Stimulated activated memory B cell treated with anti-CD40 and anti-IgM and Interleukin-4, amounts not matched to agents 10 μg/mL and 1 μg/mL and 100 μg/mL, for 72 hours (primary cell): ENCODE measurements around the gene PXN.
A peak's percentile ranks its signal among the peaks of the same experiment; 100 is the strongest.

ENCODE experiments used
- ATAC-seq: fragments of 150-1000 bp; cut with Tn5 transposase; 2 replicates; pipeline ENCODE4 v1.10.0; 2021
- H3K27ac Mint-ChIP-seq: one replicate; pipeline ENCODE4 v1.8.0; 2022; ENCODE audit warnings: mild to moderate bottlenecking, mixed read lengths
- H3K27me3 Mint-ChIP-seq: one replicate; pipeline ENCODE4 v1.8.0; 2022; ENCODE audit warnings: mixed read lengths
- H3K36me3 Mint-ChIP-seq: one replicate; pipeline ENCODE4 v1.8.0; 2022; ENCODE audit warnings: mixed read lengths
- H3K4me1 Mint-ChIP-seq: one replicate; pipeline ENCODE4 v1.8.0; 2022; ENCODE audit warnings: mixed read lengths
- H3K4me3 Mint-ChIP-seq: one replicate; pipeline ENCODE4 v1.8.0; 2022; ENCODE audit warnings: mild to moderate bottlenecking, moderate library complexity, mixed read lengths
- H3K9me3 Mint-ChIP-seq: one replicate; pipeline ENCODE4 v1.8.0; 2022; ENCODE audit warnings: mixed read lengths

The PXN gene

GRCh38 chr12:120225852-120226640, 39.5 kb downstream of the PXN start:
- Mint-ChIP-seq H3K27me3 (peaks cover 22% of the 10 kb centered on the region), H3K27ac (peak overlapping the region; percentile 54), H3K4me3 (peak overlapping the region; percentile 70), H3K4me1 (peaks cover 34% of the 10 kb centered on the region), H3K36me3 (no peaks in the 10 kb centered on the region), H3K9me3 (no peaks in the 10 kb centered on the region)
- no peak for ATAC-seq

- H3K36me3 Mint-ChIP-seq: no peaks in the 10 kb centered on the region
- peaks cover 28% of the 10 kb centered on the region for H3K27me3 Mint-ChIP-seq
- H3K4me1 Mint-ChIP-seq: peaks cover 34% of the 10 kb centered on the region
- H3K9me3 Mint-ChIP-seq: no peaks in the 10 kb centered on the region
- ATAC-seq: no peak
- peak overlapping the region; percentile 53 for H3K4me3 Mint-ChIP-seq
- H3K27ac Mint-ChIP-seq: peak overlapping the region; percentile 54
Measured at GRCh38 chr12:120225200-120225558, 40.4 kb downstream of the PXN start.

GRCh38 chr12:120224304-120225199, 41.0 kb downstream of the PXN start:
- no peaks in the 10 kb centered on the region for H3K36me3 Mint-ChIP-seq
- H3K9me3 Mint-ChIP-seq: no peaks in the 10 kb centered on the region
- ATAC-seq: no peak
- H3K27ac Mint-ChIP-seq: no peak overlapping the region
- peak overlapping the region; percentile 53 for H3K4me3 Mint-ChIP-seq
- peaks cover 34% of the 10 kb centered on the region for H3K27me3 Mint-ChIP-seq
- H3K4me1 Mint-ChIP-seq: peaks cover 34% of the 10 kb centered on the region

GRCh38 chr12:120223458-120224303, 41.8 kb downstream of the PXN start:
- no peak overlapping the region for H3K27ac Mint-ChIP-seq
- H3K4me1 Mint-ChIP-seq: peaks cover 30% of the 10 kb centered on the region
- no peaks in the 10 kb centered on the region for H3K36me3 Mint-ChIP-seq

DNA sequence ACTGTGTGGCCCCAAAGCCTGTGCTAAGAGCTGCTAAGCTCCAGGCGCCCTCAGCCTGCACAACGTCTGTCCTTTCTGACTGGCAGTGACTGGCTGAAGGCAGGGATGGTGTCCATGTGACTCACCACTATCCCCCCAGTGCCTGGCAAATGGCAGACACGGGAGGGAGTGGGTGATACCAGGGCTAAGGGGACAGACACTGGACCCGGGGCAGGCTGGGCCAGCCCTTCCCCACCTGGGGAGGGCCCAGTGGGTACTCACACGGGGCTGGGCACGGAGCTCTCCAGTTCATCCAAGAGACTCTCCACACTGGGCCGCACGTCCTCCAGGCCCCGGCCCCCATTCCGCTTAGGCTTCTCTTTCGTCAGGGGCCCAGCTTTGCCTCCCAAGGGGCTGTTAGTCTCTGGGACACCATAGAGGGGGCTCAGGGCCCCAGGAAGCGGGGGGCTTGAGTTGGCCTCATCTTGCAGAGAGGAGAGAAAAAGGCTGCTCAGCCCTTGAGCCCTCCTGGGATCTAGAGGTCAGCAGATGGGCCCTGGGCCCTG, 43.2 kb downstream of the PXN start:
- Mint-ChIP-seq H3K36me3 (no peaks in the 10 kb centered on the region), H3K27ac (no peak overlapping the region), H3K27me3 (peaks cover 39% of the 10 kb centered on the region), H3K4me3 (no peak overlapping the region), H3K4me1 (peaks cover 21% of the 10 kb centered on the region), H3K9me3 (no peaks in the 10 kb centered on the region)
- ATAC-seq: no peak

More at GRCh38 chr12:120223458-120224303, 41.8 kb downstream of the PXN start:
- Mint-ChIP-seq H3K4me3 (no peak overlapping the region), H3K27me3 (peaks cover 39% of the 10 kb centered on the region), H3K9me3 (no peaks in the 10 kb centered on the region)
- no peak for ATAC-seq

DNA sequence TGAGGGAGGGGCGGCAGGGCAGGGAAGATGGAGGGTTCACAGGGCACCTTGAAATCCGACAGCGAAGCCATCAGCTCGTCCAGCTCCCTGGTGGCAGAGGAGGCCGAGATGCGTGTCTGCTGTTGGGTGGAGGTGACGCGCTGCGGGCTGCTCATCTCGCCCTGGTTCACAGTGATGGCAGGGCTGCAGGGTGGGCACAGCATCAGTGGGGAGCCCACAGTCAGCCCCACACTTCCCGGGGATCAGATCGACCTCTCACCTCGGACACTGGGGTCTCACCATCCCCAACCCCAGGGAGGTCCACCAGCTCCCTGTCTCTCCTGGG, 44.0 kb downstream of the PXN start:
- peaks cover 21% of the 10 kb centered on the region for H3K4me1 Mint-ChIP-seq
- peaks cover 39% of the 10 kb centered on the region for H3K27me3 Mint-ChIP-seq
- H3K27ac Mint-ChIP-seq: no peak overlapping the region
- no peaks in the 10 kb centered on the region for H3K9me3 Mint-ChIP-seq
- H3K36me3 Mint-ChIP-seq: no peaks in the 10 kb centered on the region
- H3K4me3 Mint-ChIP-seq: no peak overlapping the region
- ATAC-seq: no peak

DNA sequence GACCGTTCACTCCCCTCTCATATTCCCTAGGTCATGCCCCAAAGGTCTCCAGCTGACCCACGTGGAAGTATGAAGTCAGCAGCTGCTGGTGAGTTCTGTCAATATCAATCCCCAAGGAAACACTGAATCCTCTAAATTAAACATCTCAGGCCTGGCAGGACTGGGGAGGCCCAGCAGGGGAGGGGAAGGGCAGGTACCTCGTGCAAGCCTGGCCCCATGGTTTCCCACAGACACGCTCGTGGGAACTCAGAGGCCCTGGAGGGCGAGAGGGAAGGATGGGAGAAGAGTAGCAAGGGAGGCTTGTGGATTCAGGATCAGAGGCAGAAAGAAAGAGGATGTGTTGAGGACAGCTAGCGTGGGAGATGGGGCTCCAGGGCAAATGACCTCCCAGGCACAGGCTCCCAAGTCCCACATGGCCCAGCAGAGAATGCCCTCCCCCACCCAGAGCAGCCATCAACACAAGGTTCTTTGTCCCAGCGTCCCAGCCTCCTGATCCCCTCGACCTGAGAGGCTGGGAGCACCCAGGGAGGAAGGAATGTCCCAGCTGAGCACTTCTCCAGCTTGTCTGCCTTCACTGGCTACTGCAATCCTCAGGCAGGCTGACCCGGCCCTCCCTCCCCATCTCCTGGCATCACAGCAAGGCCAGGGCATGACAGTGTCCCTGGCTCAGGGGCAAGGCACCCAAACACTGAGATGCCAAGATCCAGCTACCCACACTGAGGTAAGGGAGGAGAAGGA, 44.5 kb downstream of the PXN start:
- Mint-ChIP-seq H3K9me3 (no peaks in the 10 kb centered on the region), H3K4me1 (peaks cover 18% of the 10 kb centered on the region), H3K4me3 (no peak overlapping the region), H3K27me3 (peaks cover 43% of the 10 kb centered on the region), H3K27ac (no peak overlapping the region), H3K36me3 (no peaks in the 10 kb centered on the region)
- no peak for ATAC-seq

DNA sequence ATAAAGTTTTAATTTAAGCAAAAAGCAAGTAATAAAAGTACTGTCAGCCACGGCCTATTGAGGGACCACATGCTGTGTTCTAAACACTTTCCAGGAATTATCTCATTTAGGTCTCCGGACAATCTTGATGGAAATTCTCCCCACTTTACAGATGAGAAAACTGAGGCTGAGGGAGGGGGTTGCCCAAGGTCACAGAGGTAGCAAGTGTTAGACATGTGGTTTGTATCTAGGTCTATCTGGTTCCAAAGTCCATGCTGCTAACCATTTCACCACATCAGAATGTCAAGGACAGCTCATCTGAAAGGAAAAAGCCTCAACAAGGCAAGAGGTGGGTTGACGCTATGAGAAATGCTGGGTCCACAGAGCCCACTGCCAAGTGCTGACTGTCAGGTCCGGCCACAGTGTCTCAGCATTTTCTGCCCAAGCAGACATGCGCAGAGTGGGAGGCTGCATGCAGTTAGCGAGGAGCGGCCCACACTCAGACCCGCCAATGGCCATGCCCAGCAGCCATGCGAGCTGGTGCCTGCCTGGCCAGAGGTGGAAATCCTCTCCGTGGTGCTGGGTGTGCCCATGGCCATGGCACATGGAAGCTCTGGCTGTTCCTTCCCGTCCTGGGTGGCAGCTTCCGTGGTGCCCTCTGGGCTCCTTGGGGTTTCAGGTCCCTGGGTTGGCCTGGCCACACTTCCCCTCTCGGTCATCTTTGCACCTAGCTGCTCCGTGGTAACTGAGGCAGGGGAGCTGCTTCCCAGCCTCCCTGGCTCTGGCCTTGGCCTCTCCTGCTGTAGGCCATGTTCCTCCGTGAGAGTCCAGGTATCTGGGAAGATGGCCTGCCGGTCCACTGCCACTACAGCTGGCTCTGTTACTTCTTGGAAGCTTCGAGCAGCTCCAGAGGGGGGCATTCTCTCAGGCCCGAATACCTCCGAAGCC, 46.6 kb downstream of the PXN start:
- H3K4me3 Mint-ChIP-seq: no peak overlapping the region
- H3K36me3 Mint-ChIP-seq: no peaks in the 10 kb centered on the region
- H3K4me1 Mint-ChIP-seq: no peaks in the 10 kb centered on the region
- H3K9me3 Mint-ChIP-seq: no peaks in the 10 kb centered on the region
- peaks cover 51% of the 10 kb centered on the region for H3K27me3 Mint-ChIP-seq
- ATAC-seq: no peak
- no peak overlapping the region for H3K27ac Mint-ChIP-seq

DNA sequence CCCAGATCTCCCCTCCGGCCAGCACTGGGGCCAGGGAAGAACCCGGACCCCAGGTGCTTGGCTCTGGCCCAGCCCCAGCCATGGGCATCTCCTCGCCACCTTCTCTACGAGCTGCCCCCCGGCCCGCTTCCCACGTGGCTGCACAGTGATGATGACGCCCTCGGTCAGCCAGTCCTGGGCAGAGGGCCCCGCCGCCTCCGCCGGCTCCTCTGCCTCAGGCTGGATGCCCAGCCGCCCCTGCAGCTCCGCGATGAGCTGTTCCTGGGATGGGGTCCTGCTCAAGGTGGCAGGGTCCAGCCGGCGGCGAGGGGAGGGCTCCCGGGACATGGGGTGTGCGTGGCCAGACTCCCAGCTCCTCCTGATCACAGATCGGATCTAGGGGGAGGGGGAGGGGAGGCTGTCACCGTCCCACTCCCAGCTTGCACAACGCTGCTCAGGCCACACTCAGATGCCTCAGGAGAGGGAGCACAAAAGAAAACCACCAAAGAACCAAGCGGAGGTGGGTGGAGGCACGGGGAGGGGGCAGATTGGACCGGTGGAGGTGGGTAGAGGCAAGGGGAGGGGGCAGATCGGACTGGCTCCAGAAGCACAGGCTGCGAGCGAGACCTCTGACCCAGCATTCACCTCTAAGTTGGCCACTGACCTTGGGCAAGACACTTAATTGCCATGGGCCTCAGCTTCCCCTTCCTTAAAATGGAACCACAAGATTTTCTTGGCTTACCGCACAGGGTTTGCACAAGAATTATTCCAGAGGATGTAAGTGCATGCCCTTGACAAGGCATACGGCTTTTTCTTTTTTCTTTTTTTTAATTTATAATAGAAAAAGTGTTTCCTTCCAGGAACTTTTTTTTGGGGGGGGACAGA, 48.6 kb downstream of the PXN start:
- H3K4me1 Mint-ChIP-seq: no peaks in the 10 kb centered on the region
- H3K27ac Mint-ChIP-seq: no peak overlapping the region

GRCh38 chr12:120215766-120216735, 49.5 kb downstream of the PXN start:
- H3K9me3 Mint-ChIP-seq: no peaks in the 10 kb centered on the region
- H3K36me3 Mint-ChIP-seq: peaks cover 10% of the 10 kb centered on the region
- no peaks in the 10 kb centered on the region for H3K4me1 Mint-ChIP-seq
- peak; percentile 5 for ATAC-seq
- no peak overlapping the region for H3K4me3 Mint-ChIP-seq
- H3K27me3 Mint-ChIP-seq: peaks cover 32% of the 10 kb centered on the region
- H3K27ac Mint-ChIP-seq: no peak overlapping the region

More for the DNA sequence above, 48.6 kb downstream of the PXN start:
- Mint-ChIP-seq H3K36me3 (peaks cover 3% of the 10 kb centered on the region), H3K9me3 (no peaks in the 10 kb centered on the region), H3K4me3 (no peak overlapping the region), H3K27me3 (peaks cover 34% of the 10 kb centered on the region)
- no peak for ATAC-seq

GRCh38 chr12:120215357-120215735, 50.2 kb downstream of the PXN start:
- H3K9me3 Mint-ChIP-seq: no peaks in the 10 kb centered on the region
- peaks cover 10% of the 10 kb centered on the region for H3K36me3 Mint-ChIP-seq

More at GRCh38 chr12:120215357-120215735, 50.2 kb downstream of the PXN start:
- Mint-ChIP-seq H3K27me3 (peaks cover 25% of the 10 kb centered on the region), H3K27ac (no peak overlapping the region), H3K4me3 (no peak overlapping the region), H3K4me1 (no peaks in the 10 kb centered on the region)
- no peak for ATAC-seq
